HEK293 (cell line): ENCODE results near the gene MAPKAPK3.

Source experiments
- GLI4 ChIP-seq: fragments of 450-650 bp; formaldehyde crosslinking; IDR thresholded peaks from 2 replicates; pipeline ENCODE4 v1.5.1; 2016; ENCODE audit warnings: missing biosample characterization, missing genetic modification characterization
- SP2 ChIP-seq: fragments of 450-650 bp; formaldehyde crosslinking; IDR thresholded peaks from 2 replicates; pipeline ENCODE4 v1.5.1; 2016; ENCODE audit warnings: missing biosample characterization, missing genetic modification characterization
- TCF7L2 ChIP-seq: IDR thresholded peaks from 2 replicates; pipeline ENCODE4 v1.6.1; 2011; ENCODE audit warnings: low read depth, mild to moderate bottlenecking, inconsistent platforms, low read length, moderate library complexity, borderline replicate concordance
- YY1 ChIP-seq: fragments of 450-650 bp; formaldehyde crosslinking; IDR thresholded peaks from 2 replicates; pipeline ENCODE4 v1.5.1; 2018; ENCODE audit warnings: missing biosample characterization, missing genetic modification characterization
- ZBTB21 ChIP-seq: fragments of 450-650 bp; formaldehyde crosslinking; IDR thresholded peaks from 2 replicates; pipeline ENCODE4 v1.5.1; 2017; ENCODE audit warnings: missing biosample characterization, missing genetic modification characterization
- ZFHX2 ChIP-seq: fragments of 450-650 bp; formaldehyde crosslinking; conservative IDR thresholded peaks from 2 replicates; pipeline ENCODE4 v1.5.1; 2016; ENCODE audit warnings: missing biosample characterization, missing genetic modification characterization
- ZNF274 ChIP-seq, 2 experiments: fragments of 200-500 bp in 1 of 2; fragments of 450-650 bp in 1 of 2; sonication (Bioruptor generic) in 1 of 2; formaldehyde crosslinking in 1 of 2; IDR thresholded peaks; 2 replicates each; pipeline versions ENCODE4 v1.5.1 to v1.6.1; 2014 to 2016; ENCODE audit warnings: borderline replicate concordance in 1 of 2, inconsistent platforms in 1 of 2, low read length in 1 of 2, missing biosample characterization in 1 of 2, missing genetic modification characterization in 1 of 2
- ZNF530 ChIP-seq: fragments of 450-650 bp; formaldehyde crosslinking; IDR thresholded peaks from 2 replicates; pipeline ENCODE4 v1.5.1; 2016; ENCODE audit warnings: low read depth, missing biosample characterization, missing genetic modification characterization
- ZNF677 ChIP-seq: fragments of 450-650 bp; IDR thresholded peaks from 2 replicates; pipeline ENCODE4 v1.5.0; 2018; ENCODE audit warnings: missing biosample characterization, mild to moderate bottlenecking, missing genetic modification characterization, moderate library complexity
- ZSCAN16 ChIP-seq: fragments of 450-650 bp; formaldehyde crosslinking; IDR thresholded peaks from 2 replicates; pipeline ENCODE4 v1.5.1; 2016; ENCODE audit warnings: missing biosample characterization, missing genetic modification characterization
- TF ChIP-seq, protein P1 (sequence below): fragments of 450-650 bp; formaldehyde crosslinking; IDR thresholded peaks from 2 replicates; pipeline ENCODE4 v1.5.1; 2016; ENCODE audit warnings: missing biosample characterization, missing genetic modification characterization
- TF ChIP-seq, protein P2 (sequence below): fragments of 450-650 bp; IDR thresholded peaks from 2 replicates; pipeline ENCODE4 v1.5.1; 2018; ENCODE audit warnings: missing biosample characterization, mild to moderate bottlenecking, missing genetic modification characterization
- TF ChIP-seq, protein P3 (sequence below): sonication (generic); formaldehyde crosslinking; IDR thresholded peaks from 2 replicates; pipeline ENCODE4 v1.8.1; 2022; ENCODE audit warnings: mild to moderate bottlenecking, moderate library complexity, missing genetic modification reagents

DNA sequence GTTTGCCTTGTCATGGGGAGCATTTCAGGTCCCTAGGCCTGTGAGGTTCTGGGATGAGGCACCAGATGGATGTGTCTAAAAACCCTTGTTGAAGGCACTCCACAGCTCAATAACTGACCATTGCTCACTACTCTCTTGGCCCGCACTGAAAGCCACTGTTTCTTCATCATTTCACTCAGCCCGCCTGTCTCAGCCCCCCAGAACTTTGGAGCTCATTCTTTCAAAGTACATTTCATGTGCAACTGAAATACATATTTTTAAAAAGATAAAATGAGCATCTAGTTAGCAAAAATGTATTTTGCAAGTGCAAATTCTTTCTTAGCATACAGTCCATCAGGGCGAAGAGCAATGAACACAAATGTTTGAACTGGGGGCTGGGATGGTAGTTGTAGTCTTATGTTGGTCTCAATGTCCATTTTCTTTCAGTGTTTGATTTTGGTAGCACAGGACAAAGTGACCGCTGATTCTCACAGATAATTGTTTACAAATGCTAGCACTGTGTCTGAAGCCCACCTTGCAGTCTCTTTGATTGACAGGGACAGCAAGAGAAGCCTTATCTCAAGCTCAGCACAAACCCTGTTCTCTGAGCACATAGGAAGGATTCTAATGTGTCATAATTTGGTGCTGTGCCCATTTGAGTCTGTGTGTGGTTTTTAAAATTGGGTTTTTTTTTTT, 28.1 kb upstream of the MAPKAPK3 start:
- no peak for TF ChIP-seq ZNF274 (IDR thresholded peaks at IDR 0.05; ENCODE audit: low read length)
- no peak for TF ChIP-seq ZNF274 (tag by site-specific recombination; IDR thresholded peaks at IDR 0.05; ENCODE audit: borderline replicate concordance)
- TF ChIP-seq TCF7L2 = no peak
- TF ChIP-seq, protein P1, sequence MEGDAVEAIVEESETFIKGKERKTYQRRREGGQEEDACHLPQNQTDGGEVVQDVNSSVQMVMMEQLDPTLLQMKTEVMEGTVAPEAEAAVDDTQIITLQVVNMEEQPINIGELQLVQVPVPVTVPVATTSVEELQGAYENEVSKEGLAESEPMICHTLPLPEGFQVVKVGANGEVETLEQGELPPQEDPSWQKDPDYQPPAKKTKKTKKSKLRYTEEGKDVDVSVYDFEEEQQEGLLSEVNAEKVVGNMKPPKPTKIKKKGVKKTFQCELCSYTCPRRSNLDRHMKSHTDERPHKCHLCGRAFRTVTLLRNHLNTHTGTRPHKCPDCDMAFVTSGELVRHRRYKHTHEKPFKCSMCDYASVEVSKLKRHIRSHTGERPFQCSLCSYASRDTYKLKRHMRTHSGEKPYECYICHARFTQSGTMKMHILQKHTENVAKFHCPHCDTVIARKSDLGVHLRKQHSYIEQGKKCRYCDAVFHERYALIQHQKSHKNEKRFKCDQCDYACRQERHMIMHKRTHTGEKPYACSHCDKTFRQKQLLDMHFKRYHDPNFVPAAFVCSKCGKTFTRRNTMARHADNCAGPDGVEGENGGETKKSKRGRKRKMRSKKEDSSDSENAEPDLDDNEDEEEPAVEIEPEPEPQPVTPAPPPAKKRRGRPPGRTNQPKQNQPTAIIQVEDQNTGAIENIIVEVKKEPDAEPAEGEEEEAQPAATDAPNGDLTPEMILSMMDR (tag by site-specific recombination) = no peak
- no peak for TF ChIP-seq SP2 (tag by site-specific recombination)
- TF ChIP-seq ZNF530 (tag by site-specific recombination) = no peak
- no peak for TF ChIP-seq ZSCAN16 (tag by site-specific recombination)
- TF ChIP-seq, protein P2, sequence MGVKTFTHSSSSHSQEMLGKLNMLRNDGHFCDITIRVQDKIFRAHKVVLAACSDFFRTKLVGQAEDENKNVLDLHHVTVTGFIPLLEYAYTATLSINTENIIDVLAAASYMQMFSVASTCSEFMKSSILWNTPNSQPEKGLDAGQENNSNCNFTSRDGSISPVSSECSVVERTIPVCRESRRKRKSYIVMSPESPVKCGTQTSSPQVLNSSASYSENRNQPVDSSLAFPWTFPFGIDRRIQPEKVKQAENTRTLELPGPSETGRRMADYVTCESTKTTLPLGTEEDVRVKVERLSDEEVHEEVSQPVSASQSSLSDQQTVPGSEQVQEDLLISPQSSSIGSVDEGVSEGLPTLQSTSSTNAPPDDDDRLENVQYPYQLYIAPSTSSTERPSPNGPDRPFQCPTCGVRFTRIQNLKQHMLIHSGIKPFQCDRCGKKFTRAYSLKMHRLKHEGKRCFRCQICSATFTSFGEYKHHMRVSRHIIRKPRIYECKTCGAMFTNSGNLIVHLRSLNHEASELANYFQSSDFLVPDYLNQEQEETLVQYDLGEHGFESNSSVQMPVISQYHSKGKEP = no peak
- TF ChIP-seq ZFHX2 (tag by site-specific recombination) = no peak
- TF ChIP-seq YY1 (tag by site-specific recombination) = no peak
- no peak for TF ChIP-seq ZBTB21 (tag by site-specific recombination)
- TF ChIP-seq, protein P3, sequence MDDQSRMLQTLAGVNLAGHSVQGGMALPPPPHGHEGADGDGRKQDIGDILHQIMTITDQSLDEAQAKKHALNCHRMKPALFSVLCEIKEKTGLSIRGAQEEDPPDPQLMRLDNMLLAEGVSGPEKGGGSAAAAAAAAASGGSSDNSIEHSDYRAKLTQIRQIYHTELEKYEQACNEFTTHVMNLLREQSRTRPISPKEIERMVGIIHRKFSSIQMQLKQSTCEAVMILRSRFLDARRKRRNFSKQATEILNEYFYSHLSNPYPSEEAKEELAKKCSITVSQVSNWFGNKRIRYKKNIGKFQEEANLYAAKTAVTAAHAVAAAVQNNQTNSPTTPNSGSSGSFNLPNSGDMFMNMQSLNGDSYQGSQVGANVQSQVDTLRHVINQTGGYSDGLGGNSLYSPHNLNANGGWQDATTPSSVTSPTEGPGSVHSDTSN (CRISPR knock-in tag) = no peak
- TF ChIP-seq GLI4 = no peak
- TF ChIP-seq ZNF677 (tag by site-specific recombination) = no peak
